IMR-90 (cell line): Measurements from ENCODE around the gene CEP104. TPM values are rescaled to one million over a fixed set of nuclear protein-coding genes. Genes with fewer than 3 reads are reported as not detected.

Experiments
- ATAC-seq: fragments of 200-7000 bp; cut with Tn5 transposase; 2 replicates; pipeline ENCODE4 v1.9.1; 2020; ENCODE audit warnings: low read depth, mild to moderate bottlenecking, moderate library complexity
- BruUV-seq: library from RNA; stranded (reverse); fragments of 400-500 nt; replicated peaks from 2 replicates; lab custom pipeline; 2021; lab: Mats Ljungman, UMichigan
- CTCF ChIA-PET: fragments of 300-600 bp; formaldehyde crosslinking; extraction: SDS; loops from one replicate; lab custom pipeline; 2021; ENCODE audit warnings: antibody characterized with exemption; lab: Yijun Ruan, JAX
- POLR2A ChIA-PET: fragments of 300-600 bp; sonication (Branson Sonifier 250); formaldehyde crosslinking; loops from one replicate; lab custom pipeline; 2022; ENCODE audit warnings: antibody characterized with exemption; ENCODE audit not compliant: unreplicated experiment; lab: Charles Lee
- DNase-seq: peaks from one replicate; pipeline ENCODE4 v3.0.0; 2013
- H2AFZ ChIP-seq: replicated peaks from 2 replicates; pipeline ENCODE3; 2013; ENCODE audit warnings: low read length, mild to moderate bottlenecking; ENCODE audit not compliant: poor library complexity
- H2AK5ac ChIP-seq: 2 replicates; pipeline ENCODE4 v1.6.1; 2013; ENCODE audit warnings: low read depth, low read length, inconsistent platforms
- H2AK9ac ChIP-seq: replicated peaks from 2 replicates; pipeline ENCODE3; 2013; ENCODE audit warnings: mild to moderate bottlenecking, low read depth, low read length, moderate library complexity; ENCODE audit not compliant: poor library complexity
- H2BK120ac ChIP-seq: 2 replicates; pipeline ENCODE4 v1.6.1; 2013; ENCODE audit warnings: low read depth, low read length, inconsistent platforms
- H2BK15ac ChIP-seq: 3 replicates; pipeline ENCODE4 v1.6.1; 2013; ENCODE audit warnings: low read depth, low read length, inconsistent platforms
- H2BK20ac ChIP-seq: 2 replicates; pipeline ENCODE4 v1.6.1; 2013; ENCODE audit warnings: low read depth, mild to moderate bottlenecking, inconsistent platforms, low read length, moderate library complexity
- H2BK5ac ChIP-seq: 2 replicates; pipeline ENCODE4 v1.6.1; 2013; ENCODE audit warnings: mild to moderate bottlenecking, low read depth, low read length, inconsistent platforms; ENCODE audit not compliant: poor library complexity, severe bottlenecking
- H3K14ac ChIP-seq: replicated peaks from 2 replicates; pipeline ENCODE4 v1.6.1; 2013; ENCODE audit warnings: low read depth, low read length, inconsistent platforms
- H3K18ac ChIP-seq: 2 replicates; pipeline ENCODE4 v1.6.1; 2013; ENCODE audit warnings: low read depth, low read length, control low read depth
- H3K23ac ChIP-seq: 2 replicates; pipeline ENCODE4 v1.6.1; 2013; ENCODE audit warnings: low read depth, low read length, inconsistent platforms
- H3K27ac ChIP-seq: 2 replicates; pipeline ENCODE4 v1.5.1; 2013; ENCODE audit warnings: mild to moderate bottlenecking, control low read depth, low read length; ENCODE audit not compliant: insufficient read depth
- H3K27me3 ChIP-seq: 2 replicates; pipeline ENCODE4 v1.6.1; 2013; ENCODE audit warnings: low read length; ENCODE audit not compliant: control insufficient read depth, insufficient read depth
- H3K36me3 ChIP-seq: 2 replicates; pipeline ENCODE4 v1.6.1; 2013; ENCODE audit warnings: low read length, mixed read lengths; ENCODE audit not compliant: control insufficient read depth, insufficient read depth
- H3K4ac ChIP-seq: 2 replicates; pipeline ENCODE4 v1.6.1; 2013; ENCODE audit warnings: low read depth, low read length, inconsistent platforms
- H3K4me1 ChIP-seq: 2 replicates; pipeline ENCODE4 v1.6.1; 2013; ENCODE audit warnings: low read length, mixed read lengths; ENCODE audit not compliant: control insufficient read depth, insufficient read depth
- H3K4me2 ChIP-seq: 2 replicates; pipeline ENCODE4 v1.6.1; 2013; ENCODE audit warnings: low read depth, mild to moderate bottlenecking, control low read depth, low read length, moderate library complexity
- H3K4me3 ChIP-seq: 2 replicates; pipeline ENCODE4 v1.5.1; 2013; ENCODE audit warnings: low read depth, mild to moderate bottlenecking, control low read depth, low read length, moderate library complexity; ENCODE audit not compliant: insufficient read depth
- H3K56ac ChIP-seq: 2 replicates; pipeline ENCODE4 v1.6.1; 2013; ENCODE audit warnings: low read length, inconsistent platforms; ENCODE audit not compliant: insufficient read depth; ENCODE audit errors: extremely low read depth
- H3K79me1 ChIP-seq, 2 experiments: 2 replicates each; pipeline ENCODE4 v1.6.1; 2013; ENCODE audit warnings: low read length in 2 of 2, inconsistent platforms in 1 of 2, low read depth in 1 of 2
- H3K9ac ChIP-seq: 2 replicates; pipeline ENCODE4 v1.6.1; 2013; ENCODE audit warnings: low read depth, low read length, control low read depth
- H3K9me1 ChIP-seq: 2 replicates; pipeline ENCODE4 v1.6.1; 2013; ENCODE audit warnings: low read length, inconsistent platforms; ENCODE audit not compliant: insufficient read depth
- H3K9me3 ChIP-seq: 2 replicates; pipeline ENCODE4 v1.6.1; 2013; ENCODE audit warnings: low read length; ENCODE audit not compliant: control insufficient read depth, insufficient read depth
- H4K20me1 ChIP-seq: 2 replicates; pipeline ENCODE4 v1.6.1; 2013; ENCODE audit warnings: low read length, inconsistent platforms; ENCODE audit not compliant: insufficient read depth
- H4K5ac ChIP-seq: 2 replicates; pipeline ENCODE4 v1.6.1; 2013; ENCODE audit warnings: mild to moderate bottlenecking, low read depth, low read length, control low read depth
- H4K8ac ChIP-seq, 2 experiments: 2 replicates each; pipeline ENCODE4 v1.6.1; 2013; ENCODE audit warnings: low read depth in 2 of 2, low read length in 2 of 2, control low read depth in 1 of 2, inconsistent platforms in 1 of 2
- H4K91ac ChIP-seq: 2 replicates; pipeline ENCODE4 v1.6.1; 2013; ENCODE audit warnings: low read depth, low read length, inconsistent platforms; ENCODE audit not compliant: insufficient read depth
- BHLHE40 ChIP-seq: fragments of 150-350 bp; IDR thresholded peaks from 2 replicates; pipeline ENCODE4 v1.6.1; 2016; ENCODE audit warnings: mild to moderate bottlenecking, low read depth, low read length
- CEBPB ChIP-seq: IDR thresholded peaks from 2 replicates; pipeline ENCODE4 v1.6.1; 2012; ENCODE audit warnings: low read depth, low read length, improper control_type of control experiment
- CHD1 ChIP-seq: IDR thresholded peaks from 2 replicates; pipeline ENCODE4 v1.6.1; 2012; ENCODE audit warnings: low read depth, low read length, improper control_type of control experiment
- FOS ChIP-seq: fragments of 150-350 bp; IDR thresholded peaks from 2 replicates; pipeline ENCODE4 v1.6.1; 2016; ENCODE audit warnings: low read depth, low read length
- MAFK ChIP-seq: IDR thresholded peaks from 2 replicates; pipeline ENCODE4 v1.6.1; 2012; ENCODE audit warnings: low read depth, low read length, improper control_type of control experiment
- MAZ ChIP-seq: IDR thresholded peaks from 2 replicates; pipeline ENCODE4 v1.6.1; 2012; ENCODE audit warnings: low read depth, mild to moderate bottlenecking, low read length, improper control_type of control experiment, moderate library complexity, borderline replicate concordance
- MXI1 ChIP-seq: IDR thresholded peaks from 2 replicates; pipeline ENCODE4 v1.6.1; 2012; ENCODE audit warnings: low read depth, mild to moderate bottlenecking, low read length, moderate library complexity, borderline replicate concordance
- NFE2L2 ChIP-seq: fragments of 150-350 bp; IDR thresholded peaks from 2 replicates; pipeline ENCODE4 v1.6.1; 2016; ENCODE audit warnings: low read depth, mild to moderate bottlenecking, low read length
- POLR2A ChIP-seq: IDR thresholded peaks from 2 replicates; pipeline ENCODE4 v1.6.1; 2012; ENCODE audit warnings: mild to moderate bottlenecking, low read depth, low read length
- RAD21 ChIP-seq: IDR thresholded peaks from 2 replicates; pipeline ENCODE4 v1.6.1; 2012; ENCODE audit warnings: low read length, improper control_type of control experiment
- RCOR1 ChIP-seq: IDR thresholded peaks from 2 replicates; pipeline ENCODE4 v1.6.1; 2012; ENCODE audit warnings: mild to moderate bottlenecking, low read length, improper control_type of control experiment; ENCODE audit not compliant: insufficient replicate concordance
- RFX5 ChIP-seq: IDR thresholded peaks from 2 replicates; pipeline ENCODE4 v1.8.0; 2012; ENCODE audit warnings: low read depth, mild to moderate bottlenecking, low read length, moderate library complexity
- SMC3 ChIP-seq: fragments of 150-350 bp; IDR thresholded peaks from 2 replicates; pipeline ENCODE4 v1.6.1; 2016; ENCODE audit warnings: low read depth, mild to moderate bottlenecking, antibody characterized with exemption, low read length, moderate library complexity
- USF2 ChIP-seq: fragments of 150-350 bp; IDR thresholded peaks from 2 replicates; pipeline ENCODE4 v1.6.1; 2017; ENCODE audit warnings: mild to moderate bottlenecking, antibody characterized with exemption, low read length, low read depth
- WGBS, 2 experiments: methylation state at CpG; one replicate each; pipeline versions ENCODE4 v1.1.5 to v1.1.7; 2013; ENCODE audit warnings: missing lambda C conversion rate in 2 of 2; ENCODE audit not compliant: insufficient read length in 1 of 2; ENCODE audit errors: extremely low coverage in 2 of 2; 5-methylcytosine and 5-hydroxymethylcytosine counted together
- dilution Hi-C: fragments of 300-500 bp; cut with HindIII; formaldehyde crosslinking; loops from one replicate; pipeline ENCODE4 v1.14.3; 2018; ENCODE audit warnings: low sequenced_read_pairs; ENCODE audit not compliant: unreplicated experiment
- in situ Hi-C: fragments of 300-500 bp; cut with MboI; formaldehyde crosslinking; loops from 3 replicates; pipeline ENCODE4 v1.14.3; 2019; ENCODE audit warnings: low sequenced_read_pairs, inconsistent platforms, mixed read lengths
- intact Hi-C: fragments of 100-400 bp; cut with micrococcal nuclease; formaldehyde crosslinking; loops from 2 replicates; pipeline ENCODE4 v1.10.0; 2022
- polyA plus RNA-seq, 3 experiments: library from polyadenylated mRNA; depleted of rRNA; stranded (reverse); fragments of >200 nt; gene quantifications; 2 replicates each; pipeline ENCODE4 v1.2.3, GENCODE V29; 2012; ENCODE audit warnings: low replicate concordance in 1 of 3
- total RNA-seq: library from RNA; depleted of rRNA; stranded (reverse); fragments of >200 nt; gene quantifications from 2 replicates; pipeline ENCODE4 v1.2.3, GENCODE V29; 2012
- TF ChIP-seq, protein P1 (sequence below): fragments of 150-350 bp; IDR thresholded peaks from 2 replicates; pipeline ENCODE4 v1.6.1; 2016; ENCODE audit warnings: low read depth, mild to moderate bottlenecking, low read length, moderate library complexity, borderline replicate concordance
- TF ChIP-seq, protein P2 (sequence below): conservative IDR thresholded peaks from 2 replicates; pipeline ENCODE4 v1.5.1; 2012; ENCODE audit warnings: mild to moderate bottlenecking, low read depth, low read length, improper control_type of control experiment

The CEP104 gene
- total and polyA plus RNA-seq, 2 of the 4 experiments (the other 2 are of a cell fraction) = 14.3 to 17.5 TPM

DNA sequence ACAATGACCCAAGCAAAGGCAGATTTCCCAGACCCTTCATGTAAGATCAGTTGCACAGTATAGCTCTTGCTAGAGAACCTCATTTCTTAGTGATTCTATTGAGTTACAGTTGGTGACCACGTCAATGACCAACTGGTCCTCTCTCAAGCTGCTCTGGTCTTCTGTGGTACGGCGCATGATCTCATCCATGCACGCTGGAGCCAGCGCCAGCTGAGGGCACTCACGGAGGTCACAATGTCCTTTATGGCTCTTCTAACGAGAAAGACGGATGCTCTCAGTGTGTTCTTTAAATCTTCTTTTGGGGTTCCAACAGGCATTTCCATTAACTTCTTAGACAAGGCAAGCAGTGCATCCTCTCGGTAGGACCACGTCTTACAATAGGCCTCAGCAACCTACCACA lies 22.3 kb downstream of the CEP104 start:
- DNase-seq (no peak), ATAC-seq (no peak)
- H2AK9ac ChIP-seq = no peak overlapping the region
- H3K9me3 ChIP-seq = peaks cover 5% of the 10 kb centered on the region
- no peak overlapping the region for H3K14ac ChIP-seq
- no peaks in the 10 kb centered on the region for H3K27me3 ChIP-seq
- H3K27ac ChIP-seq = no peak overlapping the region
- no peak overlapping the region for H2BK5ac ChIP-seq
- H3K4me2 ChIP-seq = no peak overlapping the region
- no peak overlapping the region for H4K8ac ChIP-seq
- H2AFZ ChIP-seq = no peak overlapping the region
- H3K79me1 ChIP-seq = no peaks in the 10 kb centered on the region
- no peaks in the 10 kb centered on the region for H3K4me1 ChIP-seq
- no peak overlapping the region for H3K4me3 ChIP-seq
- no peak overlapping the region for H4K5ac ChIP-seq
- ChIA-PET CTCF (no interaction called here), POLR2A (no interaction called here)
- no peaks in the 10 kb centered on the region for H4K20me1 ChIP-seq
- no peak overlapping the region for H3K56ac ChIP-seq
- in situ Hi-C loops = loop anchor here (5.0 kb wide), 1 partner anchor 48 kb away; no protein-coding TSS in a partner anchor
- intact Hi-C loops = no loop called here
- H3K18ac ChIP-seq = no peak overlapping the region
- dilution Hi-C loops = no loop called here
- BruUV-seq = no TSS peak
- no peak overlapping the region for H2BK15ac ChIP-seq
- no peak overlapping the region for H3K23ac ChIP-seq
- 96% methylated on average over 8 of the region's 10 CpGs; no CpG with 5 or more reads in 1 of the 2 experiments for WGBS, 2 experiments
- no peak overlapping the region for H2BK20ac ChIP-seq
- no peak overlapping the region for H3K4ac ChIP-seq
- H4K91ac ChIP-seq = no peak overlapping the region
- no peaks in the 10 kb centered on the region for H3K9me1 ChIP-seq
- no peak overlapping the region for H3K9ac ChIP-seq
- no peak overlapping the region for H2BK120ac ChIP-seq
- no peak overlapping the region for H2AK5ac ChIP-seq
- H3K36me3 ChIP-seq = peaks cover 46% of the 10 kb centered on the region
- TF ChIP-seq MAZ (no peak), SMC3 (no peak), CEBPB (no peak), CHD1 (no peak), MXI1 (no peak), POLR2A (no peak), RCOR1 (no peak), USF2 (no peak), RAD21 (no peak), NFE2L2 (no peak), BHLHE40 (no peak), RFX5 (no peak), MAFK (no peak), FOS (no peak)
- TF ChIP-seq, protein P1, sequence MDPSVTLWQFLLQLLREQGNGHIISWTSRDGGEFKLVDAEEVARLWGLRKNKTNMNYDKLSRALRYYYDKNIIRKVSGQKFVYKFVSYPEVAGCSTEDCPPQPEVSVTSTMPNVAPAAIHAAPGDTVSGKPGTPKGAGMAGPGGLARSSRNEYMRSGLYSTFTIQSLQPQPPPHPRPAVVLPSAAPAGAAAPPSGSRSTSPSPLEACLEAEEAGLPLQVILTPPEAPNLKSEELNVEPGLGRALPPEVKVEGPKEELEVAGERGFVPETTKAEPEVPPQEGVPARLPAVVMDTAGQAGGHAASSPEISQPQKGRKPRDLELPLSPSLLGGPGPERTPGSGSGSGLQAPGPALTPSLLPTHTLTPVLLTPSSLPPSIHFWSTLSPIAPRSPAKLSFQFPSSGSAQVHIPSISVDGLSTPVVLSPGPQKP = no peak
- TF ChIP-seq, protein P2, sequence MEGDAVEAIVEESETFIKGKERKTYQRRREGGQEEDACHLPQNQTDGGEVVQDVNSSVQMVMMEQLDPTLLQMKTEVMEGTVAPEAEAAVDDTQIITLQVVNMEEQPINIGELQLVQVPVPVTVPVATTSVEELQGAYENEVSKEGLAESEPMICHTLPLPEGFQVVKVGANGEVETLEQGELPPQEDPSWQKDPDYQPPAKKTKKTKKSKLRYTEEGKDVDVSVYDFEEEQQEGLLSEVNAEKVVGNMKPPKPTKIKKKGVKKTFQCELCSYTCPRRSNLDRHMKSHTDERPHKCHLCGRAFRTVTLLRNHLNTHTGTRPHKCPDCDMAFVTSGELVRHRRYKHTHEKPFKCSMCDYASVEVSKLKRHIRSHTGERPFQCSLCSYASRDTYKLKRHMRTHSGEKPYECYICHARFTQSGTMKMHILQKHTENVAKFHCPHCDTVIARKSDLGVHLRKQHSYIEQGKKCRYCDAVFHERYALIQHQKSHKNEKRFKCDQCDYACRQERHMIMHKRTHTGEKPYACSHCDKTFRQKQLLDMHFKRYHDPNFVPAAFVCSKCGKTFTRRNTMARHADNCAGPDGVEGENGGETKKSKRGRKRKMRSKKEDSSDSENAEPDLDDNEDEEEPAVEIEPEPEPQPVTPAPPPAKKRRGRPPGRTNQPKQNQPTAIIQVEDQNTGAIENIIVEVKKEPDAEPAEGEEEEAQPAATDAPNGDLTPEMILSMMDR = no peak
